HepG2 (cell line): ENCODE data around the gene UACA. TPM values are rescaled to one million over a fixed set of nuclear protein-coding genes. Genes with fewer than 3 reads are reported as not detected.

Source experiments
- ARHGAP35 ChIP-seq: sonication (generic); formaldehyde crosslinking; IDR thresholded peaks from 2 replicates; pipeline ENCODE4 v1.9.0; 2022; ENCODE audit warnings: mild to moderate bottlenecking, inconsistent platforms, moderate library complexity, missing genetic modification reagents, borderline replicate concordance
- ELF3 ChIP-seq: IDR thresholded peaks from 2 replicates; pipeline ENCODE4 v1.6.1; 2016; ENCODE audit warnings: missing genetic modification reagents, missing compliant biosample characterization
- HOXA3 ChIP-seq: sonication (generic); formaldehyde crosslinking; IDR thresholded peaks from 2 replicates; pipeline ENCODE4 v1.5.0; 2020; ENCODE audit warnings: missing genetic modification reagents
- IKZF5 ChIP-seq: IDR thresholded peaks from 2 replicates; pipeline ENCODE4 v1.6.1; 2018; ENCODE audit warnings: missing genetic modification reagents, mild to moderate bottlenecking, missing compliant biosample characterization
- NCOA2 ChIP-seq: sonication (generic); formaldehyde crosslinking; IDR thresholded peaks from 2 replicates; pipeline ENCODE4 v1.8.0; 2022; ENCODE audit warnings: inconsistent platforms
- NR2F2 ChIP-seq: IDR thresholded peaks from 2 replicates; pipeline ENCODE4 v1.6.1; 2012; ENCODE audit warnings: low read depth, inconsistent platforms, borderline replicate concordance
- PHF20 ChIP-seq: sonication (generic); formaldehyde crosslinking; IDR thresholded peaks from 2 replicates; pipeline ENCODE4 v1.5.0; 2020; ENCODE audit warnings: mild to moderate bottlenecking, missing genetic modification reagents
- POLR2A ChIP-seq, 2 experiments: IDR thresholded peaks; 2 replicates each; pipeline ENCODE4 v1.6.1; 2011; ENCODE audit warnings: low read depth in 2 of 2, low read length in 2 of 2, mild to moderate bottlenecking in 1 of 2, moderate library complexity in 1 of 2; ENCODE audit not compliant: insufficient read depth in 1 of 2
- PTBP1 ChIP-seq: fragments of 200-400 bp; formaldehyde crosslinking; IDR thresholded peaks from 2 replicates; pipeline ENCODE4 v1.6.1; 2018; ENCODE audit warnings: low read length, low read depth; ENCODE audit not compliant: poor library complexity, severe bottlenecking
- RXRB ChIP-seq: IDR thresholded peaks from 2 replicates; pipeline ENCODE4 v1.6.1; 2016; ENCODE audit warnings: borderline replicate concordance, missing genetic modification reagents, missing compliant biosample characterization
- SNAPC5 ChIP-seq: sonication (generic); formaldehyde crosslinking; IDR thresholded peaks from 2 replicates; pipeline ENCODE4 v1.8.1; 2023; ENCODE audit warnings: mild to moderate bottlenecking, missing genetic modification reagents, borderline replicate concordance
- TARDBP ChIP-seq: sonication (generic); formaldehyde crosslinking; IDR thresholded peaks from 2 replicates; pipeline ENCODE4 v1.8.0; 2022; ENCODE audit warnings: mild to moderate bottlenecking, missing genetic modification reagents
- YEATS2 ChIP-seq: sonication (generic); formaldehyde crosslinking; IDR thresholded peaks from 2 replicates; pipeline ENCODE4 v1.4.0; 2020; ENCODE audit warnings: missing genetic modification reagents, borderline replicate concordance
- ZNF503 ChIP-seq: sonication (generic); formaldehyde crosslinking; IDR thresholded peaks from 2 replicates; pipeline ENCODE4 v1.4.0; 2020; ENCODE audit warnings: missing genetic modification reagents
- ZNF563 ChIP-seq: sonication (generic); formaldehyde crosslinking; IDR thresholded peaks from 2 replicates; pipeline ENCODE4 v1.8.0; 2022; ENCODE audit warnings: mild to moderate bottlenecking, moderate library complexity, missing genetic modification reagents
- ZSCAN21 ChIP-seq: sonication (generic); formaldehyde crosslinking; IDR thresholded peaks from 2 replicates; pipeline ENCODE4 v1.8.0; 2022; ENCODE audit warnings: mild to moderate bottlenecking, missing genetic modification reagents, moderate library complexity, borderline replicate concordance
- polyA plus RNA-seq, 8 experiments: library from polyadenylated mRNA; depleted of rRNA in 3 of 8; stranded (reverse) in 7 of 8; unstranded in 1 of 8; fragments of >200 nt; fragmentation: Illumina TruSeq in 4 of 8; extraction: Trizol in 4 of 8; gene quantifications; 2 replicates each; pipeline versions ENCODE4 v1.2.1 to v1.2.3, GENCODE V29; 2011 to 2016; ENCODE audit warnings: low read depth in 4 of 8, missing spikeins in 1 of 8, mixed read lengths in 1 of 8; ENCODE audit not compliant: insufficient read depth in 1 of 8
- total RNA-seq, 5 experiments: library from RNA; depleted of rRNA; stranded (reverse); fragments of >200 nt; fragmentation: Illumina TruSeq; extraction: Trizol; gene quantifications; 2 replicates each; pipeline ENCODE4 v1.2.3, GENCODE V29; 2016; ENCODE audit warnings: low read depth in 1 of 5
- TF ChIP-seq, protein P1 (sequence below): IDR thresholded peaks from 2 replicates; pipeline ENCODE4 v1.6.1; 2016; ENCODE audit warnings: low read depth, control low read depth
- TF ChIP-seq, protein P2 (sequence below): sonication (generic); formaldehyde crosslinking; conservative IDR thresholded peaks from 2 replicates; pipeline ENCODE4 v1.8.0; 2022; ENCODE audit warnings: missing genetic modification reagents
- TF ChIP-seq, protein P3 (sequence below): sonication (generic); formaldehyde crosslinking; IDR thresholded peaks from 2 replicates; pipeline ENCODE4 v1.5.0; 2020; ENCODE audit warnings: mild to moderate bottlenecking, missing genetic modification reagents

Gene UACA
- total and polyA plus RNA-seq, 2 of the 13 experiments (the other 11 are each of a cell fraction or from before 2014, with no cell fraction given): 17.8 to 39.2 TPM

GRCh38 chr15:70758790-70759462 lies 4.4 kb downstream of the UACA start (continued):
- peak; percentile 81 for TF ChIP-seq IKZF5 (CRISPR knock-in tag)
- TF ChIP-seq POLR2A (IDR thresholded peaks at IDR 0.05; ENCODE audit: insufficient read depth in 1 of 2, low read depth in 2 of 2, low read length in 2 of 2): no peak
- no peak for TF ChIP-seq SNAPC5 (CRISPR knock-in tag)
- peak; percentile 92 for TF ChIP-seq RXRB (CRISPR knock-in tag)
- peak; percentile 94 for TF ChIP-seq NR2F2
- peak; percentile 54; the same call in 1 of the 2 replicates for TF ChIP-seq ZNF503 (CRISPR knock-in tag)
- TF ChIP-seq, protein P1, sequence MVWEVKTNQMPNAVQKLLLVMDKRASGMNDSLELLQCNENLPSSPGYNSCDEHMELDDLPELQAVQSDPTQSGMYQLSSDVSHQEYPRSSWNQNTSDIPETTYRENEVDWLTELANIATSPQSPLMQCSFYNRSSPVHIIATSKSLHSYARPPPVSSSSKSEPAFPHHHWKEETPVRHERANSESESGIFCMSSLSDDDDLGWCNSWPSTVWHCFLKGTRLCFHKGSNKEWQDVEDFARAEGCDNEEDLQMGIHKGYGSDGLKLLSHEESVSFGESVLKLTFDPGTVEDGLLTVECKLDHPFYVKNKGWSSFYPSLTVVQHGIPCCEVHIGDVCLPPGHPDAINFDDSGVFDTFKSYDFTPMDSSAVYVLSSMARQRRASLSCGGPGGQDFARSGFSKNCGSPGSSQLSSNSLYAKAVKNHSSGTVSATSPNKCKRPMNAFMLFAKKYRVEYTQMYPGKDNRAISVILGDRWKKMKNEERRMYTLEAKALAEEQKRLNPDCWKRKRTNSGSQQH (CRISPR knock-in tag): no peak
- TF ChIP-seq PTBP1: no peak
- TF ChIP-seq ZSCAN21: peak; percentile 70
- TF ChIP-seq TARDBP (CRISPR knock-in tag): peak; percentile 66; the same call in 1 of the 2 replicates
- TF ChIP-seq, protein P2, sequence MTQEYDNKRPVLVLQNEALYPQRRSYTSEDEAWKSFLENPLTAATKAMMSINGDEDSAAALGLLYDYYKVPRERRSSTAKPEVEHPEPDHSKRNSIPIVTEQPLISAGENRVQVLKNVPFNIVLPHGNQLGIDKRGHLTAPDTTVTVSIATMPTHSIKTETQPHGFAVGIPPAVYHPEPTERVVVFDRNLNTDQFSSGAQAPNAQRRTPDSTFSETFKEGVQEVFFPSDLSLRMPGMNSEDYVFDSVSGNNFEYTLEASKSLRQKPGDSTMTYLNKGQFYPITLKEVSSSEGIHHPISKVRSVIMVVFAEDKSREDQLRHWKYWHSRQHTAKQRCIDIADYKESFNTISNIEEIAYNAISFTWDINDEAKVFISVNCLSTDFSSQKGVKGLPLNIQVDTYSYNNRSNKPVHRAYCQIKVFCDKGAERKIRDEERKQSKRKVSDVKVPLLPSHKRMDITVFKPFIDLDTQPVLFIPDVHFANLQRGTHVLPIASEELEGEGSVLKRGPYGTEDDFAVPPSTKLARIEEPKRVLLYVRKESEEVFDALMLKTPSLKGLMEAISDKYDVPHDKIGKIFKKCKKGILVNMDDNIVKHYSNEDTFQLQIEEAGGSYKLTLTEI: no peak
- no peak for TF ChIP-seq PHF20
- peak; percentile 33 for TF ChIP-seq ELF3 (CRISPR knock-in tag)
- TF ChIP-seq, protein P3, sequence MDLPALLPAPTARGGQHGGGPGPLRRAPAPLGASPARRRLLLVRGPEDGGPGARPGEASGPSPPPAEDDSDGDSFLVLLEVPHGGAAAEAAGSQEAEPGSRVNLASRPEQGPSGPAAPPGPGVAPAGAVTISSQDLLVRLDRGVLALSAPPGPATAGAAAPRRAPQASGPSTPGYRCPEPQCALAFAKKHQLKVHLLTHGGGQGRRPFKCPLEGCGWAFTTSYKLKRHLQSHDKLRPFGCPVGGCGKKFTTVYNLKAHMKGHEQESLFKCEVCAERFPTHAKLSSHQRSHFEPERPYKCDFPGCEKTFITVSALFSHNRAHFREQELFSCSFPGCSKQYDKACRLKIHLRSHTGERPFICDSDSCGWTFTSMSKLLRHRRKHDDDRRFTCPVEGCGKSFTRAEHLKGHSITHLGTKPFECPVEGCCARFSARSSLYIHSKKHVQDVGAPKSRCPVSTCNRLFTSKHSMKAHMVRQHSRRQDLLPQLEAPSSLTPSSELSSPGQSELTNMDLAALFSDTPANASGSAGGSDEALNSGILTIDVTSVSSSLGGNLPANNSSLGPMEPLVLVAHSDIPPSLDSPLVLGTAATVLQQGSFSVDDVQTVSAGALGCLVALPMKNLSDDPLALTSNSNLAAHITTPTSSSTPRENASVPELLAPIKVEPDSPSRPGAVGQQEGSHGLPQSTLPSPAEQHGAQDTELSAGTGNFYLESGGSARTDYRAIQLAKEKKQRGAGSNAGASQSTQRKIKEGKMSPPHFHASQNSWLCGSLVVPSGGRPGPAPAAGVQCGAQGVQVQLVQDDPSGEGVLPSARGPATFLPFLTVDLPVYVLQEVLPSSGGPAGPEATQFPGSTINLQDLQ (CRISPR knock-in tag): no peak
- TF ChIP-seq ZNF563 (CRISPR knock-in tag): no peak
- TF ChIP-seq NCOA2 (CRISPR knock-in tag): peak; percentile 75
- no peak for TF ChIP-seq ARHGAP35 (CRISPR knock-in tag)
- peak; percentile 76 for TF ChIP-seq HOXA3 (CRISPR knock-in tag)
- no peak for TF ChIP-seq YEATS2 (CRISPR knock-in tag)
